Activated T-helper 17 cell treated with anti-CD3 and anti-CD28 coated beads, Interleukin-2, amount 50 U/mL, for 72 hours (primary cell): ENCODE data around the gene NSD1. TPM values are rescaled to one million over a fixed set of nuclear protein-coding genes. Genes with fewer than 3 reads are reported as not detected.
"Not testable (repeated sequence)": the region's sequence is repeated elsewhere in the genome, so short reads cannot be mapped to it uniquely, and the experiment has no call there.

ENCODE experiments used
- ATAC-seq: fragments of 150-1000 bp; cut with Tn5 transposase; replicated peaks from 2 replicates; pipeline ENCODE4 v1.10.0; 2021; ENCODE audit warnings: mild to moderate bottlenecking, moderate library complexity
- H3K27ac Mint-ChIP-seq: one replicate; pipeline ENCODE4 v1.8.0; 2022; ENCODE audit warnings: mixed read lengths
- H3K27me3 Mint-ChIP-seq: one replicate; pipeline ENCODE4 v1.8.0; 2022; ENCODE audit warnings: mixed read lengths
- H3K36me3 Mint-ChIP-seq: one replicate; pipeline ENCODE4 v1.8.0; 2022; ENCODE audit warnings: low read depth, mild to moderate bottlenecking, mixed read lengths
- H3K4me1 Mint-ChIP-seq: one replicate; pipeline ENCODE4 v1.8.0; 2022; ENCODE audit warnings: mixed read lengths
- H3K4me3 Mint-ChIP-seq: one replicate; pipeline ENCODE4 v1.8.0; 2022; ENCODE audit warnings: mild to moderate bottlenecking, mixed read lengths
- H3K9me3 Mint-ChIP-seq: one replicate; pipeline ENCODE4 v1.8.0; 2022; ENCODE audit warnings: mixed read lengths
- total RNA-seq, 2 donors: library from RNA; stranded (reverse); gene quantifications; one replicate each; pipeline ENCODE4 v1.2.3, GENCODE V29; 2022

The NSD1 gene
- total RNA-seq, 2 donors from 2014 or later: 66.7 to 86.1 TPM

GRCh38 chr5:177131352-177132135, 2.0 kb upstream of the NSD1 start:
- no peak for ATAC-seq
- Mint-ChIP-seq H3K9me3 (no peaks in the 10 kb centered on the region), H3K27me3 (no peaks in the 10 kb centered on the region), H3K36me3 (peaks cover 23% of the 10 kb centered on the region), H3K27ac (peak overlapping the region; percentile 20), H3K4me1 (peaks cover 27% of the 10 kb centered on the region), H3K4me3 (peak overlapping the region; percentile 48)

- no peaks in the 10 kb centered on the region for H3K9me3 Mint-ChIP-seq
- H3K27me3 Mint-ChIP-seq: no peaks in the 10 kb centered on the region
- peaks cover 32% of the 10 kb centered on the region for H3K36me3 Mint-ChIP-seq
- ATAC-seq: peak; percentile 21
- peak overlapping the region; percentile 41 for H3K4me3 Mint-ChIP-seq
- H3K4me1 Mint-ChIP-seq: peaks cover 32% of the 10 kb centered on the region
- peak overlapping the region; percentile 25 for H3K27ac Mint-ChIP-seq
Observed at GRCh38 chr5:177132136-177133095, 1.2 kb upstream of the NSD1 start.

- Mint-ChIP-seq H3K27me3 (no peaks in the 10 kb centered on the region), H3K4me1 (peaks cover 21% of the 10 kb centered on the region), H3K27ac (peak overlapping the region; percentile 32)
Observed at GRCh38 chr5:177133853-177134696, 502 bp downstream of the NSD1 start.

GRCh38 chr5:177134697-177135225, 1.2 kb downstream of the NSD1 start:
- peaks cover 15% of the 10 kb centered on the region for H3K4me1 Mint-ChIP-seq
- peak overlapping the region; percentile 70 for H3K4me3 Mint-ChIP-seq
- peaks cover 54% of the 10 kb centered on the region for H3K36me3 Mint-ChIP-seq
- H3K9me3 Mint-ChIP-seq: no peaks in the 10 kb centered on the region
- no peaks in the 10 kb centered on the region for H3K27me3 Mint-ChIP-seq
- ATAC-seq: no peak
- H3K27ac Mint-ChIP-seq: peak overlapping the region; percentile 32

More at GRCh38 chr5:177133853-177134696, 502 bp downstream of the NSD1 start:
- H3K36me3 Mint-ChIP-seq: peaks cover 47% of the 10 kb centered on the region
- peak overlapping the region; percentile 70 for H3K4me3 Mint-ChIP-seq
- ATAC-seq: peak; percentile 41
- no peaks in the 10 kb centered on the region for H3K9me3 Mint-ChIP-seq

GRCh38 chr5:177140312-177140711, 6.7 kb downstream of the NSD1 start:
- Mint-ChIP-seq H3K27ac (peak overlapping the region; percentile 1), H3K4me1 (peaks cover 30% of the 10 kb centered on the region), H3K4me3 (no peak overlapping the region), H3K9me3 (no peaks in the 10 kb centered on the region), H3K36me3 (peaks cover 98% of the 10 kb centered on the region), H3K27me3 (no peaks in the 10 kb centered on the region)
- no peak for ATAC-seq

GRCh38 chr5:177141496-177141895, 7.9 kb downstream of the NSD1 start:
- Mint-ChIP-seq H3K36me3 (peaks cover 98% of the 10 kb centered on the region), H3K27me3 (no peaks in the 10 kb centered on the region), H3K9me3 (no peaks in the 10 kb centered on the region), H3K4me1 (peaks cover 26% of the 10 kb centered on the region), H3K27ac (peak overlapping the region; percentile 32), H3K4me3 (no peak overlapping the region)
- no peak for ATAC-seq

GRCh38 chr5:177142098-177142611, 8.6 kb downstream of the NSD1 start:
- Mint-ChIP-seq H3K4me1 (peaks cover 20% of the 10 kb centered on the region), H3K9me3 (no peaks in the 10 kb centered on the region), H3K27ac (peak overlapping the region; percentile 32), H3K36me3 (peaks cover 98% of the 10 kb centered on the region), H3K4me3 (no peak overlapping the region), H3K27me3 (no peaks in the 10 kb centered on the region)
- no peak for ATAC-seq

- ATAC-seq: no peak
- Mint-ChIP-seq H3K27ac (peak overlapping the region; percentile 13), H3K27me3 (no peaks in the 10 kb centered on the region), H3K4me3 (no peak overlapping the region), H3K36me3 (peaks cover 98% of the 10 kb centered on the region), H3K4me1 (peaks cover 20% of the 10 kb centered on the region), H3K9me3 (no peaks in the 10 kb centered on the region)
Observed at GRCh38 chr5:177142778-177143177, 9.2 kb downstream of the NSD1 start.

- Mint-ChIP-seq H3K4me3 (no peak overlapping the region), H3K36me3 (peaks cover 96% of the 10 kb centered on the region), H3K27ac (no peak overlapping the region), H3K27me3 (no peaks in the 10 kb centered on the region), H3K9me3 (no peaks in the 10 kb centered on the region), H3K4me1 (peaks cover 4% of the 10 kb centered on the region)
- no peak for ATAC-seq
Observed at GRCh38 chr5:177146891-177147638, 13.5 kb downstream of the NSD1 start.

- H3K9me3 Mint-ChIP-seq, H3K4me1 Mint-ChIP-seq, ATAC-seq, H3K27me3 Mint-ChIP-seq, H3K4me3 Mint-ChIP-seq, H3K27ac Mint-ChIP-seq: not testable (repeated sequence)
- peaks cover 82% of the 10 kb centered on the region for H3K36me3 Mint-ChIP-seq
Observed at GRCh38 chr5:177150061-177150460, 16.5 kb downstream of the NSD1 start.

- no peak overlapping the region for H3K27ac Mint-ChIP-seq
- H3K4me3 Mint-ChIP-seq: no peak overlapping the region
- H3K9me3 Mint-ChIP-seq: no peaks in the 10 kb centered on the region
- H3K4me1 Mint-ChIP-seq: peaks cover 5% of the 10 kb centered on the region
- no peaks in the 10 kb centered on the region for H3K27me3 Mint-ChIP-seq
- H3K36me3 Mint-ChIP-seq: peaks cover 52% of the 10 kb centered on the region
- ATAC-seq: no peak
Observed at GRCh38 chr5:177154003-177154643, 20.6 kb downstream of the NSD1 start.

GRCh38 chr5:177162379-177162778, 28.8 kb downstream of the NSD1 start:
- no peaks in the 10 kb centered on the region for H3K9me3 Mint-ChIP-seq
- H3K27me3 Mint-ChIP-seq: no peaks in the 10 kb centered on the region
- H3K4me1 Mint-ChIP-seq: peaks cover 5% of the 10 kb centered on the region
- H3K4me3 Mint-ChIP-seq: no peak overlapping the region
- H3K36me3 Mint-ChIP-seq: peaks cover 69% of the 10 kb centered on the region
- no peak for ATAC-seq
- no peak overlapping the region for H3K27ac Mint-ChIP-seq

- Mint-ChIP-seq H3K9me3 (no peaks in the 10 kb centered on the region), H3K4me3 (no peak overlapping the region), H3K4me1 (no peaks in the 10 kb centered on the region), H3K27ac (no peak overlapping the region), H3K27me3 (no peaks in the 10 kb centered on the region), H3K36me3 (peaks cover 72% of the 10 kb centered on the region)
- ATAC-seq: no peak
Observed at GRCh38 chr5:177163500-177163899, 29.9 kb downstream of the NSD1 start.
